Brain microvascular endothelial cell (primary cell): ENCODE results near the gene AKR1C2.

Source experiments
- DNase-seq: peaks from one replicate; pipeline ENCODE4 v3.0.0-alpha.2; 2020
- H3K27ac ChIP-seq: fragments of 250-450 bp; sonication (Bioruptor Pico); 2 replicates; pipeline ENCODE4 v1.5.1; 2020; ENCODE audit warnings: mild to moderate bottlenecking, moderate library complexity
- H3K27me3 ChIP-seq: fragments of 250-450 bp; sonication (Bioruptor Pico); replicated peaks from 2 replicates; pipeline ENCODE4 v1.5.1; 2020; ENCODE audit warnings: mild to moderate bottlenecking
- H3K36me3 ChIP-seq: fragments of 250-450 bp; sonication (Bioruptor Pico); replicated peaks from 2 replicates; pipeline ENCODE4 v1.5.1; 2020; ENCODE audit warnings: mild to moderate bottlenecking
- H3K4me3 ChIP-seq: 2 replicates; pipeline ENCODE4 v1.5.1; 2011; ENCODE audit warnings: low read depth, mild to moderate bottlenecking, control low read depth, low read length, moderate library complexity
- CTCF ChIP-seq: IDR thresholded peaks from 2 replicates; pipeline ENCODE4 v1.5.1; 2011; ENCODE audit warnings: low read depth, mild to moderate bottlenecking, moderate library complexity, low read length, control low read depth, inconsistent platforms; ENCODE audit errors: missing control alignments
- in situ Hi-C: cut with HindIII; loops from 2 replicates; pipeline ENCODE4 v1.10.0; 2017; ENCODE audit warnings: low sequenced_read_pairs, low pct_ligation_motif_present

The AKR1C2 gene

GRCh38 chr10:4984971-4985594 is 18.6 kb downstream of the AKR1C2 start:
- DNase-seq = no peak
- Histone ChIP-seq H3K36me3 (no peaks in the 10 kb centered on the region), H3K27me3 (no peaks in the 10 kb centered on the region), H3K4me3 (no peak overlapping the region), H3K27ac (no peak overlapping the region)
- in situ Hi-C loops = no loop called here
- no peak for TF ChIP-seq CTCF

- in situ Hi-C loops = no loop called here
- DNase-seq = no peak
- H3K27ac ChIP-seq = no peak overlapping the region
- no peak for TF ChIP-seq CTCF
- H3K27me3 ChIP-seq = no peaks in the 10 kb centered on the region
- H3K4me3 ChIP-seq = no peak overlapping the region
- H3K36me3 ChIP-seq = no peaks in the 10 kb centered on the region
These were observed 19.4 kb downstream of the AKR1C2 start for GRCh38 chr10:4984223-4984622.

- DNase-seq = no peak
- TF ChIP-seq CTCF = no peak
- Histone ChIP-seq H3K27me3 (no peaks in the 10 kb centered on the region), H3K4me3 (no peak overlapping the region), H3K27ac (no peak overlapping the region), H3K36me3 (no peaks in the 10 kb centered on the region)
- in situ Hi-C loops = no loop called here
These were observed 19.9 kb downstream of the AKR1C2 start for GRCh38 chr10:4983615-4984216.

GRCh38 chr10:4982764-4983226 is 20.9 kb downstream of the AKR1C2 start:
- no peak overlapping the region for H3K4me3 ChIP-seq
- H3K27me3 ChIP-seq = no peaks in the 10 kb centered on the region
- in situ Hi-C loops = no loop called here
- no peak for TF ChIP-seq CTCF
- no peak overlapping the region for H3K27ac ChIP-seq
- no peaks in the 10 kb centered on the region for H3K36me3 ChIP-seq
- DNase-seq = no peak

- DNase-seq = no peak
- in situ Hi-C loops = no loop called here
- H3K36me3 ChIP-seq = no peaks in the 10 kb centered on the region
- peak; percentile 54 for TF ChIP-seq CTCF
- H3K27me3 ChIP-seq = no peaks in the 10 kb centered on the region
- H3K4me3 ChIP-seq = no peak overlapping the region
- H3K27ac ChIP-seq = no peak overlapping the region
These were observed 21.8 kb downstream of the AKR1C2 start for GRCh38 chr10:4981722-4982471.
